VCaP (cell line): ENCODE data around the gene MCF2L.

Experiments
- H3K27ac ChIP-seq: fragments of 450-650 bp; 2 replicates; pipeline ENCODE4 v1.5.1; 2017
- CTCF ChIP-seq: fragments of 450-650 bp; conservative IDR thresholded peaks from 2 replicates; pipeline ENCODE4 v1.5.1; 2017; ENCODE audit warnings: mild to moderate bottlenecking, moderate library complexity

MCF2L gene

GRCh38 chr13:112996671-112997091 lies 27.7 kb downstream of the MCF2L start:
- H3K27ac ChIP-seq, result peak overlapping the region; percentile 64
- TF ChIP-seq CTCF, result no peak

GRCh38 chr13:112997188-112998130 lies 28.4 kb downstream of the MCF2L start:
- H3K27ac ChIP-seq, result peak overlapping the region; percentile 64
- no peak for TF ChIP-seq CTCF

- TF ChIP-seq CTCF, result no peak
- H3K27ac ChIP-seq, result peak overlapping the region; percentile 64
Measured at GRCh38 chr13:112998521-112999280, 29.7 kb downstream of the MCF2L start.

- no peak overlapping the region for H3K27ac ChIP-seq
- TF ChIP-seq CTCF, result no peak
Measured at GRCh38 chr13:112999414-113000177, 30.6 kb downstream of the MCF2L start.

- H3K27ac ChIP-seq, result no peak overlapping the region
- TF ChIP-seq CTCF, result no peak
Measured at GRCh38 chr13:113000575-113000974, 31.6 kb downstream of the MCF2L start.

GRCh38 chr13:113001241-113002140 lies 32.5 kb downstream of the MCF2L start:
- H3K27ac ChIP-seq, result peak overlapping the region; percentile 60
- no peak for TF ChIP-seq CTCF
